Right ventricle myocardium superior (tissue), 1 donor: ENCODE data around the gene LASP1NB. TPM values are rescaled to one million over a fixed set of nuclear protein-coding genes. Genes with fewer than 3 reads are reported as not detected.
"Not testable (repeated sequence)": the region's sequence is repeated elsewhere in the genome, so short reads cannot be mapped to it uniquely, and the experiment has no call there.

ENCODE experiments used
- ATAC-seq: fragments of 200-7000 bp; cut with Tn5 transposase; one replicate; pipeline ENCODE4 v1.9.1; 2020; ENCODE audit warnings: mild to moderate bottlenecking; ENCODE audit not compliant: poor library complexity
- DNase-seq: peaks from one replicate; pipeline ENCODE4 v3.0.0-alpha.2; 2020
- intact Hi-C: fragments of 100-400 bp; cut with DNase I; formaldehyde crosslinking; loops from one replicate; pipeline ENCODE4 v1.11.2; 2022
- microRNA-seq: library from miRNA; unstranded; fragments of <30 nt; microRNA quantifications from one replicate; pipeline ENCODE4 v1.2.0, GENCODE V29; 2020
- total RNA-seq: library from RNA; stranded (reverse); fragmentation: NEBNext Ultra II Directional; extraction: Animal tissue kit (Norgen Biotek cat#: 25700); gene quantifications from one replicate; pipeline ENCODE4 v1.2.1, GENCODE V29; 2021
- donor health status: DM: no; HTN: yes; CAD: no; lungs with severe emphysema.

Gene LASP1NB

GRCh38 chr17:38942696-38943334 is 17.4 kb downstream of the LASP1NB start:
- intact Hi-C loops: no loop called here
- ATAC-seq: no peak
- DNase-seq: no peak

- ATAC-seq (no peak), DNase-seq (no peak)
- intact Hi-C loops: no loop called here
These were observed 18.2 kb downstream of the LASP1NB start for GRCh38 chr17:38943607-38944006.

- ATAC-seq (no peak), DNase-seq (no peak)
- intact Hi-C loops: no loop called here
These were observed 21.8 kb downstream of the LASP1NB start for GRCh38 chr17:38947189-38947588.

GRCh38 chr17:38953800-38954199 is 28.4 kb downstream of the LASP1NB start:
- intact Hi-C loops, DNase-seq, ATAC-seq: not testable (repeated sequence)

GRCh38 chr17:38958326-38958725 is 32.9 kb downstream of the LASP1NB start:
- DNase-seq (no peak), ATAC-seq (no peak)
- intact Hi-C loops: no loop called here

- no peak for DNase-seq
- ATAC-seq: no peak
- intact Hi-C loops: no loop called here
These were observed 33.3 kb downstream of the LASP1NB start for GRCh38 chr17:38958756-38959155.

- DNase-seq: no peak
- ATAC-seq: no peak
- intact Hi-C loops: no loop called here
These were observed 34.1 kb downstream of the LASP1NB start for GRCh38 chr17:38959508-38959907.

- no peak for DNase-seq
- intact Hi-C loops: no loop called here
- no peak for ATAC-seq
These were observed 35.0 kb downstream of the LASP1NB start for GRCh38 chr17:38960402-38960801.

- intact Hi-C loops: no loop called here
- ATAC-seq (no peak), DNase-seq (no peak)
These were observed 36.0 kb downstream of the LASP1NB start for GRCh38 chr17:38961413-38961812.

GRCh38 chr17:38967290-38967738 is 41.9 kb downstream of the LASP1NB start, which contains the start of gene FBXO47:
Gene FBXO47, minus strand, starts transcription at chr17:38967403. Its CDS starts 4,378 bp downstream, at chr17:38963025.
- peak; percentile 97 for DNase-seq

GRCh38 chr17:38969281-38969680 is 43.9 kb downstream of the LASP1NB start:
- no peak for ATAC-seq
- intact Hi-C loops: no loop called here
- DNase-seq: no peak

More at GRCh38 chr17:38967290-38967738, 41.9 kb downstream of the LASP1NB start, which contains the start of gene FBXO47:
- intact Hi-C loops: no loop called here
- peak; percentile 99 for ATAC-seq

- DNase-seq (no peak), ATAC-seq (no peak)
- intact Hi-C loops: no loop called here
These were observed 44.7 kb downstream of the LASP1NB start for GRCh38 chr17:38970128-38970527.

- DNase-seq (no peak), ATAC-seq (no peak)
- intact Hi-C loops: no loop called here
These were observed 45.4 kb downstream of the LASP1NB start for GRCh38 chr17:38970804-38971203.

- DNase-seq, intact Hi-C loops, ATAC-seq: not testable (repeated sequence)
These were observed 50.8 kb downstream of the LASP1NB start for GRCh38 chr17:38976187-38976551.

GRCh38 chr17:38978180-38978579 is 52.8 kb downstream of the LASP1NB start:
- no peak for ATAC-seq
- DNase-seq: no peak
- intact Hi-C loops: no loop called here

Small RNA genes lying within 50 kb of the gene (microRNA-seq; reads per million reads assigned to microRNA genes)
- gene MIR6779: not detected

Other genes with a start within 250 kb of the LASP1NB start
- 71.9 TPM for gene MLLT6, start 220.3 kb upstream of the LASP1NB start, total RNA-seq
- 82.5 TPM for gene CISD3, start 195.3 kb upstream of the LASP1NB start, total RNA-seq
- gene PCGF2, start 177.3 kb upstream of the LASP1NB start, total RNA-seq: 22.2 TPM
- 154 TPM for gene PSMB3, start 172.9 kb upstream of the LASP1NB start, total RNA-seq
- 41.9 TPM for gene PIP4K2B, start 126.1 kb upstream of the LASP1NB start, total RNA-seq
- 7.6 TPM for gene CWC25, start 100.3 kb upstream of the LASP1NB start, total RNA-seq
- gene RPL23, start 71.9 kb upstream of the LASP1NB start, total RNA-seq: 767 TPM
- gene LASP1, start 55.6 kb upstream of the LASP1NB start, total RNA-seq: 31.7 TPM
- gene FBXO47, start 41.8 kb downstream of the LASP1NB start, total RNA-seq: not detected
- 14.1 TPM for gene PLXDC1, start 226.0 kb downstream of the LASP1NB start, total RNA-seq
- gene ARL5C, start 240.5 kb downstream of the LASP1NB start, total RNA-seq: not detected